GM12878 (cell line): ENCODE measurements around the gene BDKRB2. TPM values are rescaled to one million over a fixed set of nuclear protein-coding genes. Genes with fewer than 3 reads are reported as not detected.

Source experiments
- ATAC-seq: fragments of 200-7000 bp; cut with Tn5 transposase; 3 replicates; pipeline ENCODE4 v1.9.1; 2020; ENCODE audit warnings: mild to moderate bottlenecking, moderate library complexity
- BruUV-seq: library from RNA; stranded (reverse); fragments of 400-500 nt; replicated peaks from 2 replicates; lab custom pipeline; 2021; lab: Mats Ljungman, UMichigan
- CTCF ChIA-PET: fragments of 300-600 bp; sonication (Branson Sonifier 250); formaldehyde crosslinking; extraction: SDS; loops from one replicate; lab custom pipeline; 2021; ENCODE audit warnings: inconsistent platforms; lab: Yijun Ruan, JAX
- POLR2A ChIA-PET: fragments of 350-600 bp; formaldehyde crosslinking; extraction: SDS; loops from one replicate; lab custom pipeline; 2021; ENCODE audit warnings: inconsistent platforms; lab: Charles Lee
- RAD21 ChIA-PET: fragments of 300-600 bp; sonication (Branson Sonifier 250); formaldehyde crosslinking; loops from one replicate; lab custom pipeline; 2023; ENCODE audit warnings: antibody characterized with exemption; ENCODE audit not compliant: unreplicated experiment; lab: Charles Lee
- SMC1A ChIA-PET: fragments of 300-600 bp; sonication (Branson Sonifier 250); formaldehyde crosslinking; loops from one replicate; lab custom pipeline; 2023; ENCODE audit not compliant: unreplicated experiment, uncharacterized antibody; lab: Charles Lee
- DNase-seq: peaks from one replicate; pipeline ENCODE4 v3.0.0-alpha.2; 2011; ENCODE audit warnings: low read depth, low spot score
- FAIRE-seq: peaks from 3 replicates; lab custom pipeline; 2011; peaks lifted over from hg19 to GRCh38; lab: Jason Lieb, UNC
- H2AFZ ChIP-seq: 2 replicates; pipeline ENCODE4 v1.6.0; 2011; ENCODE audit warnings: low read depth, low read length, control low read depth; ENCODE audit not compliant: control insufficient read depth
- H3K27ac ChIP-seq: 2 replicates; pipeline ENCODE4 v1.5.1; 2011; ENCODE audit warnings: control low read depth; ENCODE audit not compliant: control insufficient read depth, insufficient read depth
- H3K27me3 ChIP-seq, 2 experiments: replicated peaks in 1 of 2; 2 replicates each; pipeline versions ENCODE4 v1.6.0 to v1.6.1; 2011; ENCODE audit warnings: low read length in 1 of 2; ENCODE audit not compliant: control insufficient read depth in 2 of 2, insufficient read depth in 2 of 2
- H3K36me3 ChIP-seq, 2 experiments: 2 replicates each; pipeline ENCODE4 v1.5.1; 2011; ENCODE audit warnings: low read length in 1 of 2; ENCODE audit not compliant: control insufficient read depth in 2 of 2, insufficient read depth in 2 of 2
- H3K4me1 ChIP-seq: 2 replicates; pipeline ENCODE4 v1.6.1; 2011; ENCODE audit warnings: mild to moderate bottlenecking, low read length, moderate library complexity, mixed read lengths; ENCODE audit not compliant: control insufficient read depth, insufficient read depth
- H3K4me2 ChIP-seq: 2 replicates; pipeline ENCODE4 v1.6.0; 2011; ENCODE audit warnings: control low read depth; ENCODE audit not compliant: control insufficient read depth, insufficient read depth
- H3K4me3 ChIP-seq: fragments of 200-600 bp; sonication (generic); 2 replicates; pipeline ENCODE4 v1.5.1; 2016
- H3K79me2 ChIP-seq: 2 replicates; pipeline ENCODE4 v1.6.0; 2011; ENCODE audit warnings: low read length; ENCODE audit not compliant: control insufficient read depth, insufficient read depth
- H3K9ac ChIP-seq: 2 replicates; pipeline ENCODE4 v1.8.0; 2011; ENCODE audit warnings: low read length, control low read depth, mixed read lengths; ENCODE audit not compliant: control insufficient read depth, insufficient read depth
- H3K9me3 ChIP-seq: replicated peaks from 3 replicates; pipeline ENCODE4 v1.5.1; 2011; ENCODE audit warnings: mild to moderate bottlenecking, low read length; ENCODE audit not compliant: control insufficient read depth, insufficient read depth
- H4K20me1 ChIP-seq: 2 replicates; pipeline ENCODE4 v1.6.0; 2011; ENCODE audit not compliant: control insufficient read depth, insufficient read depth
- BHLHE40 ChIP-seq, 2 experiments: fragments of 450-650 bp in 1 of 2; IDR thresholded peaks; 2 replicates each; pipeline ENCODE4 v1.6.1; 2011 to 2017; ENCODE audit warnings: low read depth in 2 of 2, borderline replicate concordance in 1 of 2, improper control_type of control experiment in 1 of 2, low read length in 1 of 2, mild to moderate bottlenecking in 1 of 2
- EZH2 ChIP-seq: IDR thresholded peaks from 2 replicates; pipeline ENCODE4 v1.6.1; 2012; ENCODE audit warnings: low read depth, mild to moderate bottlenecking, control low read depth, inconsistent platforms, low read length, borderline replicate concordance; ENCODE audit not compliant: control insufficient read depth
- MEF2A ChIP-seq: IDR thresholded peaks from 2 replicates; pipeline ENCODE4 v1.6.1; 2011; ENCODE audit warnings: low read depth, mild to moderate bottlenecking, low read length, moderate library complexity; ENCODE audit not compliant: insufficient read depth
- NKRF ChIP-seq: fragments of 450-650 bp; conservative IDR thresholded peaks from 2 replicates; pipeline ENCODE4 v1.6.1; 2017; ENCODE audit warnings: mild to moderate bottlenecking, moderate library complexity
- POU2F2 ChIP-seq: IDR thresholded peaks from 3 replicates; pipeline ENCODE4 v1.6.1; 2011; ENCODE audit warnings: low read depth, mild to moderate bottlenecking, low read length, borderline replicate concordance
- SUPT20H ChIP-seq: IDR thresholded peaks from 2 replicates; pipeline ENCODE4 v1.6.1; 2011; ENCODE audit warnings: low read depth, mild to moderate bottlenecking, low read length, moderate library complexity, borderline replicate concordance; ENCODE audit not compliant: control insufficient read depth
- ZNF274 ChIP-seq: IDR thresholded peaks from one replicate; pipeline ENCODE4 v1.8.0; 2011; ENCODE audit not compliant: insufficient read length, insufficient read depth
- WGBS: methylation state at CpG from one replicate; pipeline ENCODE4 v1.1.6; 2016; ENCODE audit warnings: low lambda C conversion rate; ENCODE audit not compliant: insufficient replicate concordance, insufficient coverage; ENCODE audit errors: missing lambda C conversion rate; 5-methylcytosine and 5-hydroxymethylcytosine counted together
- in situ Hi-C: fragments of 300-500 bp; cut with MboI; formaldehyde crosslinking; loops from 9 replicates; pipeline ENCODE4 v1.14.3; 2018; ENCODE audit warnings: mixed read lengths
- intact Hi-C: fragments of 100-400 bp; cut with micrococcal nuclease; formaldehyde crosslinking; loops from one replicate; pipeline ENCODE4 v1.14.2; 2022; ENCODE audit not compliant: unreplicated experiment
- polyA plus RNA-seq, 11 experiments: library from polyadenylated mRNA; depleted of rRNA in 4 of 11; unstranded in 6 of 11; stranded (reverse) in 5 of 11; fragments of >200 nt; fragmentation: Nextera tagmentation in 4 of 11; fragmentation: Illumina TruSeq in 1 of 11; extraction: Ambion mirVana in 4 of 11; extraction: Trizol in 1 of 11; gene quantifications; 1 replicate in 1 of 11; 2 replicates in 10 of 11; pipeline versions ENCODE4 v1.2.1 to v1.2.3, GENCODE V29; 2011 to 2016; ENCODE audit warnings: inconsistent platforms in 2 of 11, missing spikeins in 2 of 11, low read depth in 1 of 11
- total RNA-seq, 4 experiments: library from RNA; depleted of rRNA in 3 of 4; stranded (reverse); fragments of >200 nt in 3 of 4; fragmentation: Illumina TruSeq in 1 of 4; extraction: Trizol in 1 of 4; gene quantifications; 2 replicates each; pipeline versions ENCODE4 v1.2.1 to v1.2.3, GENCODE V29; 2013 to 2021

The BDKRB2 gene
- total and polyA plus RNA-seq, 10 of the 15 experiments (the other 5 are each of a cell fraction or from before 2014, with no cell fraction given) = 0.08 TPM; not detected in 9

GRCh38 chr14:96205978-96206360, 1.3 kb downstream of the BDKRB2 start:
- FAIRE-seq = no peak
- H4K20me1 ChIP-seq = no peaks in the 10 kb centered on the region
- in situ Hi-C loops = no loop called here
- ChIA-PET POLR2A (no interaction called here), SMC1A (no interaction called here), CTCF (no interaction called here), RAD21 (no interaction called here)
- H3K9ac ChIP-seq = no peak overlapping the region
- 13% methylated on average over 6 of the region's 6 CpGs for WGBS
- TF ChIP-seq SUPT20H (no peak), MEF2A (no peak), BHLHE40 (IDR thresholded peaks at IDR 0.05; ENCODE audit: borderline replicate concordance in 1 of 2, low read depth in 2 of 2, low read length in 1 of 2) (no peak), POU2F2 (no peak), EZH2 (no peak), NKRF (no peak), ZNF274 (no peak)
- H3K4me3 ChIP-seq = no peak overlapping the region
- H3K79me2 ChIP-seq = no peaks in the 10 kb centered on the region
- intact Hi-C loops = no loop called here
- peaks cover 5 to 11% of the 10 kb centered on the region in 2 experiments for H3K27me3 ChIP-seq
- H3K27ac ChIP-seq = no peak overlapping the region
- no peak; the same call in 2 of the 3 replicates for ATAC-seq
- H3K9me3 ChIP-seq = no peaks in the 10 kb centered on the region
- no peak overlapping the region for H2AFZ ChIP-seq
- no peaks in the 10 kb centered on the region for H3K36me3 ChIP-seq
- H3K4me1 ChIP-seq = no peaks in the 10 kb centered on the region
- no peak overlapping the region for H3K4me2 ChIP-seq
- BruUV-seq = no TSS peak
- no peak for DNase-seq
